Measurements from ENCODE around the gene ZFYVE21.

GRCh38 chr14:103694572-103695026 lies 21.0 kb upstream of the ZFYVE21 start:
- TF ChIP-seq CTCF (IDR thresholded peaks at IDR 0.05) (no peak), POLR2A (IDR thresholded peaks at IDR 0.05) (no peak)
